T-helper 1 cell treated with Interleukin-12 subunit alpha and Interleukin-12 subunit beta and Interleukin-4 antibody, amounts not matched to agents 30 μg/mL and 1 μg/mL, for 36 hours (primary cell): ENCODE results near the gene GALK2.

Experiments
- H3K27ac Mint-ChIP-seq: one replicate; pipeline ENCODE4 v1.8.0; 2021; ENCODE audit warnings: mild to moderate bottlenecking, mixed read lengths
- H3K27me3 Mint-ChIP-seq: one replicate; pipeline ENCODE4 v1.8.0; 2021; ENCODE audit warnings: low read depth, mixed read lengths
- H3K36me3 Mint-ChIP-seq: one replicate; pipeline ENCODE4 v1.8.0; 2021; ENCODE audit warnings: low read depth, mixed read lengths
- H3K4me1 Mint-ChIP-seq: one replicate; pipeline ENCODE4 v1.8.0; 2021; ENCODE audit warnings: low read depth, mixed read lengths
- H3K4me3 Mint-ChIP-seq: one replicate; pipeline ENCODE4 v1.8.0; 2021; ENCODE audit warnings: mild to moderate bottlenecking, moderate library complexity, mixed read lengths
- H3K9me3 Mint-ChIP-seq: one replicate; pipeline ENCODE4 v1.8.0; 2021; ENCODE audit warnings: mixed read lengths

Gene GALK2

GRCh38 chr15:49301562-49301961, 131.5 kb downstream of the GALK2 start:
- H3K27me3 Mint-ChIP-seq = no peaks in the 10 kb centered on the region
- no peak overlapping the region for H3K4me3 Mint-ChIP-seq
- H3K4me1 Mint-ChIP-seq = peaks cover 5% of the 10 kb centered on the region
- H3K27ac Mint-ChIP-seq = no peak overlapping the region
- peaks cover 31% of the 10 kb centered on the region for H3K36me3 Mint-ChIP-seq
- peaks cover 11% of the 10 kb centered on the region for H3K9me3 Mint-ChIP-seq

GRCh38 chr15:49303003-49303402, 133.0 kb downstream of the GALK2 start:
- no peaks in the 10 kb centered on the region for H3K27me3 Mint-ChIP-seq
- peaks cover 4% of the 10 kb centered on the region for H3K9me3 Mint-ChIP-seq
- H3K4me1 Mint-ChIP-seq = peaks cover 5% of the 10 kb centered on the region
- peaks cover 24% of the 10 kb centered on the region for H3K36me3 Mint-ChIP-seq
- H3K4me3 Mint-ChIP-seq = no peak overlapping the region
- no peak overlapping the region for H3K27ac Mint-ChIP-seq

GRCh38 chr15:49306551-49306950, 136.5 kb downstream of the GALK2 start:
- H3K36me3 Mint-ChIP-seq = peaks cover 22% of the 10 kb centered on the region
- H3K27ac Mint-ChIP-seq = no peak overlapping the region
- no peaks in the 10 kb centered on the region for H3K9me3 Mint-ChIP-seq
- H3K4me1 Mint-ChIP-seq = peaks cover 1% of the 10 kb centered on the region
- H3K27me3 Mint-ChIP-seq = no peaks in the 10 kb centered on the region
- no peak overlapping the region for H3K4me3 Mint-ChIP-seq

GRCh38 chr15:49308686-49309085, 138.6 kb downstream of the GALK2 start:
- peaks cover 23% of the 10 kb centered on the region for H3K36me3 Mint-ChIP-seq
- H3K27ac Mint-ChIP-seq = no peak overlapping the region
- H3K4me1 Mint-ChIP-seq = peaks cover 1% of the 10 kb centered on the region
- no peak overlapping the region for H3K4me3 Mint-ChIP-seq
- no peaks in the 10 kb centered on the region for H3K9me3 Mint-ChIP-seq
- no peaks in the 10 kb centered on the region for H3K27me3 Mint-ChIP-seq

- Mint-ChIP-seq H3K27ac (no peak overlapping the region), H3K27me3 (no peaks in the 10 kb centered on the region), H3K36me3 (peaks cover 17% of the 10 kb centered on the region), H3K4me3 (no peak overlapping the region), H3K4me1 (peaks cover 1% of the 10 kb centered on the region), H3K9me3 (no peaks in the 10 kb centered on the region)
Measured at GRCh38 chr15:49309889-49310288, 139.8 kb downstream of the GALK2 start.

GRCh38 chr15:49313650-49314049, 143.6 kb downstream of the GALK2 start:
- no peak overlapping the region for H3K27ac Mint-ChIP-seq
- peaks cover 16% of the 10 kb centered on the region for H3K36me3 Mint-ChIP-seq
- H3K9me3 Mint-ChIP-seq = no peaks in the 10 kb centered on the region
- H3K4me3 Mint-ChIP-seq = no peak overlapping the region
- no peaks in the 10 kb centered on the region for H3K27me3 Mint-ChIP-seq
- H3K4me1 Mint-ChIP-seq = no peaks in the 10 kb centered on the region

- Mint-ChIP-seq H3K4me1 (no peaks in the 10 kb centered on the region), H3K27ac (no peak overlapping the region), H3K27me3 (no peaks in the 10 kb centered on the region), H3K36me3 (peaks cover 19% of the 10 kb centered on the region), H3K9me3 (no peaks in the 10 kb centered on the region), H3K4me3 (no peak overlapping the region)
Measured at GRCh38 chr15:49314716-49315115, 144.7 kb downstream of the GALK2 start.

GRCh38 chr15:49315391-49315823, 145.4 kb downstream of the GALK2 start:
- H3K4me3 Mint-ChIP-seq = no peak overlapping the region
- H3K9me3 Mint-ChIP-seq = no peaks in the 10 kb centered on the region
- peaks cover 20% of the 10 kb centered on the region for H3K36me3 Mint-ChIP-seq
- H3K4me1 Mint-ChIP-seq = no peaks in the 10 kb centered on the region
- H3K27me3 Mint-ChIP-seq = no peaks in the 10 kb centered on the region
- no peak overlapping the region for H3K27ac Mint-ChIP-seq

GRCh38 chr15:49320351-49320750, 150.3 kb downstream of the GALK2 start:
- Mint-ChIP-seq H3K4me3 (no peak overlapping the region), H3K36me3 (peaks cover 18% of the 10 kb centered on the region), H3K4me1 (peaks cover 3% of the 10 kb centered on the region), H3K9me3 (no peaks in the 10 kb centered on the region), H3K27me3 (no peaks in the 10 kb centered on the region), H3K27ac (no peak overlapping the region)

- no peak overlapping the region for H3K27ac Mint-ChIP-seq
- no peaks in the 10 kb centered on the region for H3K9me3 Mint-ChIP-seq
- H3K27me3 Mint-ChIP-seq = no peaks in the 10 kb centered on the region
- H3K4me3 Mint-ChIP-seq = no peak overlapping the region
- peaks cover 3% of the 10 kb centered on the region for H3K4me1 Mint-ChIP-seq
- peaks cover 19% of the 10 kb centered on the region for H3K36me3 Mint-ChIP-seq
Measured at GRCh38 chr15:49323207-49323606, 153.2 kb downstream of the GALK2 start.

- no peaks in the 10 kb centered on the region for H3K4me1 Mint-ChIP-seq
- H3K27ac Mint-ChIP-seq = no peak overlapping the region
- H3K36me3 Mint-ChIP-seq = peaks cover 6% of the 10 kb centered on the region
- H3K9me3 Mint-ChIP-seq = no peaks in the 10 kb centered on the region
- no peak overlapping the region for H3K4me3 Mint-ChIP-seq
- H3K27me3 Mint-ChIP-seq = no peaks in the 10 kb centered on the region
Measured at GRCh38 chr15:49327927-49328326, 157.9 kb downstream of the GALK2 start.

- Mint-ChIP-seq H3K4me1 (no peaks in the 10 kb centered on the region), H3K27ac (no peak overlapping the region), H3K4me3 (no peak overlapping the region), H3K9me3 (no peaks in the 10 kb centered on the region), H3K36me3 (peaks cover 6% of the 10 kb centered on the region), H3K27me3 (no peaks in the 10 kb centered on the region)
Measured at GRCh38 chr15:49328941-49329340, 158.9 kb downstream of the GALK2 start.

GRCh38 chr15:49330166-49330565, 160.1 kb downstream of the GALK2 start:
- Mint-ChIP-seq H3K4me3 (no peak overlapping the region), H3K4me1 (no peaks in the 10 kb centered on the region), H3K36me3 (peaks cover 6% of the 10 kb centered on the region), H3K27ac (no peak overlapping the region), H3K9me3 (no peaks in the 10 kb centered on the region), H3K27me3 (no peaks in the 10 kb centered on the region)

- Mint-ChIP-seq H3K4me1 (no peaks in the 10 kb centered on the region), H3K36me3 (peaks cover 6% of the 10 kb centered on the region), H3K27me3 (no peaks in the 10 kb centered on the region), H3K27ac (no peak overlapping the region), H3K4me3 (no peak overlapping the region), H3K9me3 (no peaks in the 10 kb centered on the region)
Measured at GRCh38 chr15:49331442-49331841, 161.4 kb downstream of the GALK2 start.

- H3K9me3 Mint-ChIP-seq = no peaks in the 10 kb centered on the region
- no peaks in the 10 kb centered on the region for H3K4me1 Mint-ChIP-seq
- peaks cover 6% of the 10 kb centered on the region for H3K36me3 Mint-ChIP-seq
- no peak overlapping the region for H3K4me3 Mint-ChIP-seq
- no peaks in the 10 kb centered on the region for H3K27me3 Mint-ChIP-seq
- H3K27ac Mint-ChIP-seq = no peak overlapping the region
Measured at GRCh38 chr15:49331951-49332350, 161.9 kb downstream of the GALK2 start.

- peaks cover 10% of the 10 kb centered on the region for H3K36me3 Mint-ChIP-seq
Measured at GRCh38 chr15:49339656-49340055, 169.6 kb downstream of the GALK2 start.

More at GRCh38 chr15:49339656-49340055, 169.6 kb downstream of the GALK2 start:
- H3K4me1 Mint-ChIP-seq = no peaks in the 10 kb centered on the region
- no peak overlapping the region for H3K4me3 Mint-ChIP-seq
- peaks cover 18% of the 10 kb centered on the region for H3K9me3 Mint-ChIP-seq
- H3K27me3 Mint-ChIP-seq = no peaks in the 10 kb centered on the region
- H3K27ac Mint-ChIP-seq = no peak overlapping the region
